Measurements from ENCODE around the gene FBLN1.

Gene FBLN1

DNA sequence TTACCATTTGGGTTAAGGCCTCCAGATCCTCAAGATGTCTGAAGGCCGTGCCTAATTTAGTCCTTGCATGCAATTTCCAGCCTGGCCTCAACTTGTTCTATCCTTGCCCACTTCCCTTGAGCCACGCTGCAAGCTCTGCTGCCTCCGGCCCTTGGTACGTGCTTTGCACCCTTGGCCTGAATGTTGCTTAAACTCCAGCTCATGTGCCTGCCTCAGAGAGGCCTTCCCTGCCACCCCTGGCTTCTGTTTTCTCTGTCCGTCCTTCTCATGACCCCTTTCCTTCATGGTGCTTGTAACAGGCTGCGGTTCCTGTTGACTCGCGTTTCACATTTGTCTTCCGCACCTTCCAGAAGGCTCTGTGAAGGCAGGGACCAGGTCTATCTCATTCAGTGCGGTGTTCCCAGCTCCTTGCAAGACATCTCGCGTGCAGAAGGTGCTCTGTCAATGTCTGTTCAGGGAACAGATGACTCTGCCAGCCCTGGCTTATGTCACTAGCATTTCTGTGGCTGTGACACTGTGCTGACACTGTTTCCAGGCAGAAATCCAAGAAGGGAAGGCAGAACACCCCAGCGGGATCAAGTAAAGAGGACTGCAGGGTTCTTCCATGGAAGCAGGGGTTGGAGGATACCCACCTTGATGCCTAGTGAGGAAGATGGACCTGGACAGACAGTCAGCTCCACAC is 61.8 kb downstream of the FBLN1 start:
- no peaks in the 10 kb centered on the region for H3K9me3 ChIP-seq (ENCODE audit: insufficient read depth, low read length)
- no peak for TF ChIP-seq EZH2phosphoT487 (IDR thresholded peaks at IDR 0.05; ENCODE audit: low read depth)
- TF ChIP-seq, protein P1, sequence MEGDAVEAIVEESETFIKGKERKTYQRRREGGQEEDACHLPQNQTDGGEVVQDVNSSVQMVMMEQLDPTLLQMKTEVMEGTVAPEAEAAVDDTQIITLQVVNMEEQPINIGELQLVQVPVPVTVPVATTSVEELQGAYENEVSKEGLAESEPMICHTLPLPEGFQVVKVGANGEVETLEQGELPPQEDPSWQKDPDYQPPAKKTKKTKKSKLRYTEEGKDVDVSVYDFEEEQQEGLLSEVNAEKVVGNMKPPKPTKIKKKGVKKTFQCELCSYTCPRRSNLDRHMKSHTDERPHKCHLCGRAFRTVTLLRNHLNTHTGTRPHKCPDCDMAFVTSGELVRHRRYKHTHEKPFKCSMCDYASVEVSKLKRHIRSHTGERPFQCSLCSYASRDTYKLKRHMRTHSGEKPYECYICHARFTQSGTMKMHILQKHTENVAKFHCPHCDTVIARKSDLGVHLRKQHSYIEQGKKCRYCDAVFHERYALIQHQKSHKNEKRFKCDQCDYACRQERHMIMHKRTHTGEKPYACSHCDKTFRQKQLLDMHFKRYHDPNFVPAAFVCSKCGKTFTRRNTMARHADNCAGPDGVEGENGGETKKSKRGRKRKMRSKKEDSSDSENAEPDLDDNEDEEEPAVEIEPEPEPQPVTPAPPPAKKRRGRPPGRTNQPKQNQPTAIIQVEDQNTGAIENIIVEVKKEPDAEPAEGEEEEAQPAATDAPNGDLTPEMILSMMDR (IDR thresholded peaks at IDR 0.05; ENCODE audit: low read depth, low read length): no peak
- no peaks in the 10 kb centered on the region for H3K79me2 ChIP-seq (ENCODE audit: low read length)
- no peak overlapping the region for H3K4me3 ChIP-seq (ENCODE audit: low read length)
- H3K9ac ChIP-seq (ENCODE audit: low read length): no peak overlapping the region
- no peak overlapping the region for H3K27ac ChIP-seq (ENCODE audit: low read length)
- H3K27me3 ChIP-seq (ENCODE audit: low read depth, low read length): peaks cover 38% of the 10 kb centered on the region
- no peaks in the 10 kb centered on the region for H4K20me1 ChIP-seq (ENCODE audit: insufficient read depth, low read length)
- no peak overlapping the region for H2AFZ ChIP-seq (ENCODE audit: low read depth, low read length)
- no peak overlapping the region for H3K4me2 ChIP-seq (ENCODE audit: low read length)
- H3K36me3 ChIP-seq (replicated peaks; ENCODE audit: low read depth, low read length): no peaks in the 10 kb centered on the region
- H3K4me1 ChIP-seq (ENCODE audit: low read length): no peaks in the 10 kb centered on the region

GRCh38 chr22:45565171-45565570 is 62.5 kb downstream of the FBLN1 start:
- no peaks in the 10 kb centered on the region for H4K20me1 ChIP-seq (ENCODE audit: insufficient read depth, low read length)
- no peak overlapping the region for H3K4me2 ChIP-seq (ENCODE audit: low read length)
- no peaks in the 10 kb centered on the region for H3K9me3 ChIP-seq (ENCODE audit: insufficient read depth, low read length)
- no peak for TF ChIP-seq EZH2phosphoT487 (IDR thresholded peaks at IDR 0.05; ENCODE audit: low read depth)
- TF ChIP-seq, protein P1 (IDR thresholded peaks at IDR 0.05; ENCODE audit: low read depth, low read length): no peak
- H3K27ac ChIP-seq (ENCODE audit: low read length): no peak overlapping the region
- no peaks in the 10 kb centered on the region for H3K36me3 ChIP-seq (replicated peaks; ENCODE audit: low read depth, low read length)
- no peak overlapping the region for H2AFZ ChIP-seq (ENCODE audit: low read depth, low read length)
- H3K4me3 ChIP-seq (ENCODE audit: low read length): no peak overlapping the region
- H3K9ac ChIP-seq (ENCODE audit: low read length): no peak overlapping the region
- no peaks in the 10 kb centered on the region for H3K4me1 ChIP-seq (ENCODE audit: low read length)
- peaks cover 38% of the 10 kb centered on the region for H3K27me3 ChIP-seq (ENCODE audit: low read depth, low read length)
- no peaks in the 10 kb centered on the region for H3K79me2 ChIP-seq (ENCODE audit: low read length)

- Histone ChIP-seq H3K79me2 (ENCODE audit: low read length) (no peaks in the 10 kb centered on the region), H3K36me3 (replicated peaks; ENCODE audit: low read depth, low read length) (no peaks in the 10 kb centered on the region), H2AFZ (ENCODE audit: low read depth, low read length) (no peak overlapping the region), H3K27me3 (ENCODE audit: low read depth, low read length) (peaks cover 38% of the 10 kb centered on the region), H3K27ac (ENCODE audit: low read length) (no peak overlapping the region), H3K9ac (ENCODE audit: low read length) (no peak overlapping the region), H3K4me1 (ENCODE audit: low read length) (no peaks in the 10 kb centered on the region), H3K9me3 (ENCODE audit: insufficient read depth, low read length) (peaks cover under 1% of the 10 kb centered on the region; the same call in 1 of the 2 replicates), H3K4me2 (ENCODE audit: low read length) (no peak overlapping the region), H3K4me3 (ENCODE audit: low read length) (no peak overlapping the region), H4K20me1 (ENCODE audit: insufficient read depth, low read length) (no peaks in the 10 kb centered on the region)
- TF ChIP-seq, protein P1 (IDR thresholded peaks at IDR 0.05; ENCODE audit: low read depth, low read length): no peak
- no peak for TF ChIP-seq EZH2phosphoT487 (IDR thresholded peaks at IDR 0.05; ENCODE audit: low read depth)
Observed at GRCh38 chr22:45565973-45566372, 63.3 kb downstream of the FBLN1 start.

- Histone ChIP-seq H3K4me2 (ENCODE audit: low read length) (no peak overlapping the region), H3K9ac (ENCODE audit: low read length) (no peak overlapping the region), H3K36me3 (replicated peaks; ENCODE audit: low read depth, low read length) (no peaks in the 10 kb centered on the region), H2AFZ (ENCODE audit: low read depth, low read length) (no peak overlapping the region), H3K27ac (ENCODE audit: low read length) (no peak overlapping the region), H3K4me3 (ENCODE audit: low read length) (no peak overlapping the region), H3K79me2 (ENCODE audit: low read length) (no peaks in the 10 kb centered on the region), H3K27me3 (ENCODE audit: low read depth, low read length) (peaks cover 38% of the 10 kb centered on the region), H3K4me1 (ENCODE audit: low read length) (no peaks in the 10 kb centered on the region), H3K9me3 (ENCODE audit: insufficient read depth, low read length) (peaks cover 7% of the 10 kb centered on the region), H4K20me1 (ENCODE audit: insufficient read depth, low read length) (no peaks in the 10 kb centered on the region)
- no peak for TF ChIP-seq EZH2phosphoT487 (IDR thresholded peaks at IDR 0.05; ENCODE audit: low read depth)
- TF ChIP-seq, protein P1 (IDR thresholded peaks at IDR 0.05; ENCODE audit: low read depth, low read length): no peak
Observed at GRCh38 chr22:45568213-45568612, 65.5 kb downstream of the FBLN1 start.
